Esophagus squamous epithelium (tissue), 4 donors: Measurements from ENCODE around the gene PTPA.

Experiments
- POLR2A ChIP-seq, 4 donors: fragments of 450-650 bp; IDR thresholded peaks; one replicate each; pipeline ENCODE4 v1.6.1; 2017; ENCODE audit warnings: antibody characterized with exemption in 4 of 4, mild to moderate bottlenecking in 4 of 4, moderate library complexity in 3 of 4
- TF ChIP-seq, protein P1 (sequence below), 6 experiments: fragments of 450-650 bp in 4 of 6; fragments of 200-600 bp in 2 of 6; sonication (generic) in 2 of 6; IDR thresholded peaks; one replicate each; pipeline ENCODE4 v1.5.1; 2016 to 2019; ENCODE audit warnings: antibody characterized with exemption in 6 of 6, mild to moderate bottlenecking in 4 of 6, moderate library complexity in 4 of 6

DNA sequence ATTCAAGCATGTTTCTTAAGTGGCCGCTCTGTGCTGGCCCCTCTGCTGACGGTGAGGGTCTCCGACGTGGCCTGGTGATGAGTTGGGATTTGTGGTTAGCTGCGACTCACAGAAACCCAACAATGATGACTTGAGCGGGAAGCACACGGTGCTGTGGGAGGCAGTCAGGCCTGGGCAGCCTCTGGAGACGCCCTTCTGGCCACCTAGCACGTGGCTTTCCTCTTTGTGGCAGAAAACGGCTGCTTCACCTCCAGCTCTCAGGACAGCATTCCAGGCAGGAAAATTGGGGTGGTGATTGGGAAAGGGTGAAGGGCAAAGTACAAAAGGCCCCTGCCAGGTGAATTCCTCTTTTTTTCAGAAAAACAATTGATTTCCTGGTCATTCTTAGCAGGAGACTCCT is 84.4 kb downstream of the PTPA start:
- TF ChIP-seq, protein P1, sequence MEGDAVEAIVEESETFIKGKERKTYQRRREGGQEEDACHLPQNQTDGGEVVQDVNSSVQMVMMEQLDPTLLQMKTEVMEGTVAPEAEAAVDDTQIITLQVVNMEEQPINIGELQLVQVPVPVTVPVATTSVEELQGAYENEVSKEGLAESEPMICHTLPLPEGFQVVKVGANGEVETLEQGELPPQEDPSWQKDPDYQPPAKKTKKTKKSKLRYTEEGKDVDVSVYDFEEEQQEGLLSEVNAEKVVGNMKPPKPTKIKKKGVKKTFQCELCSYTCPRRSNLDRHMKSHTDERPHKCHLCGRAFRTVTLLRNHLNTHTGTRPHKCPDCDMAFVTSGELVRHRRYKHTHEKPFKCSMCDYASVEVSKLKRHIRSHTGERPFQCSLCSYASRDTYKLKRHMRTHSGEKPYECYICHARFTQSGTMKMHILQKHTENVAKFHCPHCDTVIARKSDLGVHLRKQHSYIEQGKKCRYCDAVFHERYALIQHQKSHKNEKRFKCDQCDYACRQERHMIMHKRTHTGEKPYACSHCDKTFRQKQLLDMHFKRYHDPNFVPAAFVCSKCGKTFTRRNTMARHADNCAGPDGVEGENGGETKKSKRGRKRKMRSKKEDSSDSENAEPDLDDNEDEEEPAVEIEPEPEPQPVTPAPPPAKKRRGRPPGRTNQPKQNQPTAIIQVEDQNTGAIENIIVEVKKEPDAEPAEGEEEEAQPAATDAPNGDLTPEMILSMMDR (IDR thresholded peaks at IDR 0.05): no peak
- TF ChIP-seq POLR2A (IDR thresholded peaks at IDR 0.05): no peak
